ENCODE data around the gene SURF1. TPM values are rescaled to one million over a fixed set of nuclear protein-coding genes. Genes with fewer than 3 reads are reported as not detected.
A peak's percentile ranks its signal among the peaks of the same experiment; 100 is the strongest.

Gene SURF1
- total RNA-seq, 2 donors from 2014 or later: 45.1 to 54.4 TPM

DNA sequence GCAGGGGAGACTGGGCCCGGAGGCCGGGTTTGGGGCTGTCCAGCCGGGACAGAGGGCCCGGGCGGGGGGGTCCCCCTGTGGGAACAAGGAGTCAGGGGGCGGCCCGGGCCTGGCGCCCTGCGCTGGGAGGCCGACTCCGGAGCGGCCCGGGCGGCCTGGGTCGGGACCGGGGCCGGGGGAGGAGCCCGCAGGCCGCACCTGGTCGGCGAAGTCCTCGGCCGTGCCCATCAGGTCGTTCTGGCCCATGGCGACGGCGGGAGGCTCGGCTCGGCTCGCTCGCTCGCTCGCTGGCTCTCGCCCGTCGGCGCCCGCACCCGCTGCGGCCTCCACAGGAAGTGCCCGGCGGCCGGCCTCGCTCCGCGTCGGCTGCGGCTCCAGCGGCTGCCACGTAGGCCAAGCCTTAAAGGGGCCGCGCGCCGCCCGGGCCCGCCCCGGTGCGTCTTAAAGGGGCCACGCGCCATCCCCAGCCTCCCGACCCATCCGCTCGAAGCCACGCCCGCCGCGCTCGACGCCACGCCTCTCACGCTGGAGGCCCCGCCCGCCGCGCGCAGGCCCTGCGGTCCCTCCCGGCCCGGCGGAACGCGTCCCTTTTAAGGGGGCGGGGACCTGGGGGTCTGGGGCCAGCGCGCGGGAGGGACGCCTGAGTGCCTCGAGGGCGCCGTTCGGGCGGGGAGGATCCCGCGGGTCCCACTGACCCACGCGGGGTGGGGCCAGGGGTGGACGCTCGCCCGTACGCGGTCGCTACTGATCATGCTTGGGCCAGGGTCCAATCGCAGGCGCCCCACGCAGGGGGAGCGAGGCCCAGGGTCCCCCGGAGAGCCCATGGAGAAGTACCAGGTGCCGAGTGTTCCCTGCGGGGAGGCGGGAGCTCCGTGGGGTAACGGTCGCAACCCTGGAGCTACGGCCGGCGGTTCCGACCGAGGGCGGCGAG lies 19.7 kb upstream of the SURF1 start, which contains the start of the genes STKLD1 and SURF4:
STKLD1 (plus strand) TSS at position 643 of the 931 bp plus-strand sequence; CDS start at position 751, 108 bp downstream.
SURF4 (minus strand) TSS at position 337 of the 931 bp plus-strand sequence; CDS start at position 246, 91 bp downstream.
- Mint-ChIP-seq H3K27ac (peak within 1 kb of the TSS; percentile 97), H3K4me1 (peaks cover 22% of the 10 kb centered on the region), H3K36me3 (ENCODE audit: low read depth) (peaks cover 10% of the 10 kb centered on the region), H3K9me3 (peaks cover 9% of the 10 kb centered on the region), H3K27me3 (ENCODE audit: insufficient read depth) (peaks cover 11% of the 10 kb centered on the region), H3K4me3 (peak within 1 kb of the TSS; percentile 94)
- peaks cover 25% of the 10 kb centered on the region for H3K36me3 ChIP-seq (ENCODE audit: control insufficient read depth, insufficient read depth, low read length)
- H3K9ac ChIP-seq (ENCODE audit: extremely low read depth, low read length, poor library complexity, severe bottlenecking): peak within 1 kb of the TSS; percentile 97
- no peaks in the 10 kb centered on the region for H3K27me3 ChIP-seq (ENCODE audit: control insufficient read depth, insufficient read depth, low read length, poor library complexity, severe bottlenecking)
- DNase-seq: peak; percentile 98
- TF ChIP-seq, protein P1, sequence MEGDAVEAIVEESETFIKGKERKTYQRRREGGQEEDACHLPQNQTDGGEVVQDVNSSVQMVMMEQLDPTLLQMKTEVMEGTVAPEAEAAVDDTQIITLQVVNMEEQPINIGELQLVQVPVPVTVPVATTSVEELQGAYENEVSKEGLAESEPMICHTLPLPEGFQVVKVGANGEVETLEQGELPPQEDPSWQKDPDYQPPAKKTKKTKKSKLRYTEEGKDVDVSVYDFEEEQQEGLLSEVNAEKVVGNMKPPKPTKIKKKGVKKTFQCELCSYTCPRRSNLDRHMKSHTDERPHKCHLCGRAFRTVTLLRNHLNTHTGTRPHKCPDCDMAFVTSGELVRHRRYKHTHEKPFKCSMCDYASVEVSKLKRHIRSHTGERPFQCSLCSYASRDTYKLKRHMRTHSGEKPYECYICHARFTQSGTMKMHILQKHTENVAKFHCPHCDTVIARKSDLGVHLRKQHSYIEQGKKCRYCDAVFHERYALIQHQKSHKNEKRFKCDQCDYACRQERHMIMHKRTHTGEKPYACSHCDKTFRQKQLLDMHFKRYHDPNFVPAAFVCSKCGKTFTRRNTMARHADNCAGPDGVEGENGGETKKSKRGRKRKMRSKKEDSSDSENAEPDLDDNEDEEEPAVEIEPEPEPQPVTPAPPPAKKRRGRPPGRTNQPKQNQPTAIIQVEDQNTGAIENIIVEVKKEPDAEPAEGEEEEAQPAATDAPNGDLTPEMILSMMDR (conservative IDR thresholded peaks at IDR 0.05): no peak
- no peaks in the 10 kb centered on the region for H3K9me3 ChIP-seq (ENCODE audit: control insufficient read depth, low read length)
- peaks cover 11% of the 10 kb centered on the region for H3K4me1 ChIP-seq (ENCODE audit: control insufficient read depth, insufficient read depth, low read length)
- 2 to 6% methylated on average over 39 to 120 of the region's 120 CpGs for WGBS, 2 experiments (ENCODE audit: insufficient coverage in 1 of 2, insufficient read length in 1 of 2)
- peak within 1 kb of the TSS; percentile 91 for H3K4me3 ChIP-seq (ENCODE audit: low read length)
- peak within 1 kb of the TSS; percentile 86 for H3K27ac ChIP-seq (ENCODE audit: low read depth, low read length)

DNA sequence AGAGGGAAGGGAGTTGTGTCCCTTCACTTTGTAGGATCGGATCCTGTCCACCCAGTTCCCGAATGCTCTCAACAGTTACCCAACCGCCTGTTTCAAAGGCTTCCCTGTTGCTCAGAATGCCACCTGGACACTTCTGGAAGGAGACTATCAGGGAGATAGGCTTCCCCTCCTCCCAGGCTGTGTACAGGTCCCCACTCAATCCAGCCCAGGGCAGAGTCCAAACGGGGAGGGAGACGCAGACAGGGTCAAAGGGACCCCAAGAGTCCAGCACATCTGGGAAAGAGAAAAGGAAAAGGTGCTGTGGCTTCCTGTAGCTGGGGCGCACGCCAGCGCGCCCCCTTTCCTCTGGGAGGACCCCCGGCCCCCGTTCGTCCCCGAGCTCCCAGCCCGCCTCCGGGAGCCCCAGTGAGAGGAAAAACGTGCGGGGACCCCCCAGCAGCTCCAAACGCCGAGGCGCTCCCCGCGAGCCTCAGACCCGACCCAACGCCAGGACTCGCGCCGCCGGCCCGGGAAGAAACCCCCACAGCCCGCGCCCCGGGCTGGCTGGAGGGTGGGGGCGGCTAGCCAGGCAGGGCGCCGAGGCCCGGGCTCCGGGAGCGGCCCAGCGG lies 18.9 kb upstream of the SURF1 start:
- TF ChIP-seq, protein P1 (conservative IDR thresholded peaks at IDR 0.05): no peak
- H3K4me1 Mint-ChIP-seq: peaks cover 30% of the 10 kb centered on the region
- peaks cover 15% of the 10 kb centered on the region for H3K36me3 Mint-ChIP-seq (ENCODE audit: low read depth)
- Histone ChIP-seq H3K9me3 (ENCODE audit: control insufficient read depth, low read length) (no peaks in the 10 kb centered on the region), H3K4me3 (ENCODE audit: low read length) (peak overlapping the region; percentile 91), H3K4me1 (ENCODE audit: control insufficient read depth, insufficient read depth, low read length) (peaks cover 14% of the 10 kb centered on the region), H3K36me3 (ENCODE audit: control insufficient read depth, insufficient read depth, low read length) (peaks cover 32% of the 10 kb centered on the region), H3K27ac (ENCODE audit: low read depth, low read length) (peak overlapping the region; percentile 86), H3K9ac (ENCODE audit: extremely low read depth, low read length, poor library complexity, severe bottlenecking) (peak overlapping the region; percentile 97), H3K27me3 (ENCODE audit: control insufficient read depth, insufficient read depth, low read length, poor library complexity, severe bottlenecking) (no peaks in the 10 kb centered on the region)
- peaks cover 9% of the 10 kb centered on the region for H3K9me3 Mint-ChIP-seq
- peak overlapping the region; percentile 94 for H3K4me3 Mint-ChIP-seq
- peaks cover 11% of the 10 kb centered on the region for H3K27me3 Mint-ChIP-seq (ENCODE audit: insufficient read depth)
- 0% methylated on average over 5 to 39 of the region's 39 CpGs for WGBS, 2 experiments (ENCODE audit: insufficient coverage in 1 of 2, insufficient read length in 1 of 2)
- peak; percentile 63 for DNase-seq
- peak overlapping the region; percentile 97 for H3K27ac Mint-ChIP-seq

DNA sequence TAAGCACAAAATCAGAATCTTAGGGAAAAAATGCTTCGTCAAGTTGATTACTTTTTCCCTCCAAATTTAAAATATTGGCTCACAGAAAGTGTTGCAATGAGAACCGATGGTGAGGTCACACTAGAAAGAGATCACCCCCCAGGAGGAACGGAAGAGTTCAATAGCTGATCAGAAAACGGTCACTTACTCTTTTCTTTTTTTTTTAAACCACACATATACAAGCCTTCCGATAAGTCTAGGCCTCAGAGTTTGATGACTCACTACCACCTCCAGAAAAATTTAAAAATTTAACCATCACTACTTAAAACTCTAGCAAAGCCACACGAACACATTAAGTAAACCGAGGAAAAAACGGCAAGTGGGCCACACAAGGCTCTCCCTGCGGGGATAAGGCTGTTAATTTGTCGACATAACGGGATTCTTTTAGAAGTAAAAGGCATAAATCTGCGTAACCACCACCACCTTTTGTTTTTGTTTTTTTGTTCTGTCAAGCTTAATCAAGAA lies 18.4 kb upstream of the SURF1 start:
- Histone ChIP-seq H3K4me1 (ENCODE audit: control insufficient read depth, insufficient read depth, low read length) (peaks cover 18% of the 10 kb centered on the region), H3K9me3 (ENCODE audit: control insufficient read depth, low read length) (no peaks in the 10 kb centered on the region), H3K9ac (ENCODE audit: extremely low read depth, low read length, poor library complexity, severe bottlenecking) (peak overlapping the region; percentile 97), H3K4me3 (ENCODE audit: low read length) (peak overlapping the region; percentile 91), H3K27me3 (ENCODE audit: control insufficient read depth, insufficient read depth, low read length, poor library complexity, severe bottlenecking) (no peaks in the 10 kb centered on the region), H3K27ac (ENCODE audit: low read depth, low read length) (no peak overlapping the region), H3K36me3 (ENCODE audit: control insufficient read depth, insufficient read depth, low read length) (peaks cover 37% of the 10 kb centered on the region)
- Mint-ChIP-seq H3K36me3 (ENCODE audit: low read depth) (peaks cover 18% of the 10 kb centered on the region), H3K4me1 (peaks cover 36% of the 10 kb centered on the region), H3K27ac (peak overlapping the region; percentile 97), H3K4me3 (peak overlapping the region; percentile 94), H3K27me3 (ENCODE audit: insufficient read depth) (peaks cover 11% of the 10 kb centered on the region), H3K9me3 (peaks cover 9% of the 10 kb centered on the region)
- 43 to 48% methylated on average over 7 to 12 of the region's 12 CpGs for WGBS, 2 experiments (ENCODE audit: insufficient coverage in 1 of 2, insufficient read length in 1 of 2)
- DNase-seq: no peak
- TF ChIP-seq, protein P1 (conservative IDR thresholded peaks at IDR 0.05): no peak

Data from endodermal cell (in vitro differentiated cells).